GM15510 (cell line): ENCODE data around the gene CACNA1F.

Source experiments
- POLR2A ChIP-seq: IDR thresholded peaks from 3 replicates; pipeline ENCODE4 v1.6.1; 2011; ENCODE audit warnings: borderline replicate concordance; ENCODE audit not compliant: insufficient read length; ENCODE audit errors: extremely low read depth

CACNA1F gene

GRCh38 chrX:49211074-49211473 lies 22.1 kb downstream of the CACNA1F start:
- no peak for TF ChIP-seq POLR2A

- no peak for TF ChIP-seq POLR2A
Measured at GRCh38 chrX:49210406-49210805, 22.7 kb downstream of the CACNA1F start.

GRCh38 chrX:49209434-49210251 lies 23.5 kb downstream of the CACNA1F start:
- no peak for TF ChIP-seq POLR2A

GRCh38 chrX:49208399-49208798 lies 24.7 kb downstream of the CACNA1F start:
- TF ChIP-seq POLR2A: no peak

- TF ChIP-seq POLR2A: no peak
Measured at GRCh38 chrX:49206543-49206942, 26.6 kb downstream of the CACNA1F start.

- TF ChIP-seq POLR2A: no peak
Measured at GRCh38 chrX:49205443-49205842, 27.7 kb downstream of the CACNA1F start.

- no peak for TF ChIP-seq POLR2A
Measured at GRCh38 chrX:49204709-49205108, 28.4 kb downstream of the CACNA1F start.

- no peak for TF ChIP-seq POLR2A
Measured at GRCh38 chrX:49204017-49204416, 29.1 kb downstream of the CACNA1F start.

GRCh38 chrX:49203536-49203935 lies 29.6 kb downstream of the CACNA1F start:
- TF ChIP-seq POLR2A: no peak

- TF ChIP-seq POLR2A: no peak
Measured at GRCh38 chrX:49202022-49202421, 31.1 kb downstream of the CACNA1F start.

GRCh38 chrX:49199906-49200771 lies 33.0 kb downstream of the CACNA1F start, which contains the start of gene SYP:
Gene SYP, minus strand, starts transcription at chrX:49200193. Its CDS starts 7 bp downstream, at chrX:49200186.
- TF ChIP-seq POLR2A: peak; percentile 89

- TF ChIP-seq POLR2A: no peak
Measured at GRCh38 chrX:49199315-49199595, 33.9 kb downstream of the CACNA1F start.

GRCh38 chrX:49198540-49199314 lies 34.4 kb downstream of the CACNA1F start:
- TF ChIP-seq POLR2A: no peak

GRCh38 chrX:49197543-49198087 lies 35.5 kb downstream of the CACNA1F start:
- TF ChIP-seq POLR2A: no peak

- TF ChIP-seq POLR2A: no peak
Measured at GRCh38 chrX:49193542-49193964, 39.6 kb downstream of the CACNA1F start.
